ENCODE measurements around the gene SLC40A1. TPM values are rescaled to one million over a fixed set of nuclear protein-coding genes. Genes with fewer than 3 reads are reported as not detected.

SLC40A1 gene
- total RNA-seq, 1 experiment from 2014 or later: not detected

- Histone ChIP-seq H3K18ac (ENCODE audit: insufficient read length, low read depth, low read length) (no peak overlapping the region), H4K20me1 (ENCODE audit: control insufficient read depth, insufficient read depth, insufficient read length) (no peaks in the 10 kb centered on the region), H2BK12ac (ENCODE audit: insufficient read length, low read depth, low read length) (no peak overlapping the region), H2BK20ac (ENCODE audit: low read depth, low read length, poor library complexity, severe bottlenecking) (no peak overlapping the region), H2BK15ac (ENCODE audit: low read depth, low read length) (no peak overlapping the region), H3K4me2 (ENCODE audit: insufficient read depth, insufficient read length, low read length) (no peak overlapping the region), H3K4me1 (ENCODE audit: insufficient read depth, low read length) (no peaks in the 10 kb centered on the region), H3K9me3 (ENCODE audit: control insufficient read depth, low read depth, low read length) (no peaks in the 10 kb centered on the region), H3K4ac (ENCODE audit: low read depth, low read length) (no peak overlapping the region), H3K79me1 (ENCODE audit: insufficient read depth, low read depth, low read length, poor library complexity, severe bottlenecking) (no peaks in the 10 kb centered on the region), H3T11ph (ENCODE audit: low read length) (no peak overlapping the region), H3K56ac (ENCODE audit: insufficient read length, low read depth, low read length) (no peak overlapping the region), H3K23ac (ENCODE audit: insufficient read length, low read depth, low read length) (no peak overlapping the region), H3K27ac (ENCODE audit: insufficient read length, low read depth, low read length) (no peak overlapping the region), H2BK120ac (ENCODE audit: low read depth, low read length, poor library complexity, severe bottlenecking) (no peak overlapping the region), H3K9ac (ENCODE audit: extremely low read depth, insufficient read length, low read length) (no peak overlapping the region), H2AFZ (ENCODE audit: low read length) (no peak overlapping the region), H4K5ac (ENCODE audit: insufficient read length, low read depth, low read length) (no peak overlapping the region), H3K14ac (ENCODE audit: insufficient read depth, low read length) (no peak overlapping the region), H4K8ac (replicated peaks; ENCODE audit: insufficient read length, low read depth, low read length) (no peak overlapping the region), H3K23me2 (ENCODE audit: insufficient read length, low read depth, low read length, poor library complexity, severe bottlenecking) (no peaks in the 10 kb centered on the region), H3K27me3 (ENCODE audit: insufficient read depth, low read length) (peaks cover 47% of the 10 kb centered on the region), H2BK5ac (ENCODE audit: insufficient read length, low read length) (no peak overlapping the region), H3K79me2 (ENCODE audit: insufficient read depth, low read length) (no peaks in the 10 kb centered on the region), H2AK5ac (ENCODE audit: insufficient read length, low read length) (no peak overlapping the region), H4K91ac (ENCODE audit: insufficient read length, low read depth, low read length) (no peak overlapping the region)
- no peak for DNase-seq
- H3K4me3 Mint-ChIP-seq: no peak overlapping the region
- H3K36me3 Mint-ChIP-seq (ENCODE audit: insufficient read depth in 1 of 3, low read depth in 3 of 3): no peaks in the 10 kb centered on the region
- TF ChIP-seq CTCF (conservative IDR thresholded peaks at IDR 0.05): no peak
- H3K27ac Mint-ChIP-seq: no peak overlapping the region
- H3K4me1 Mint-ChIP-seq: peaks cover 18% of the 10 kb centered on the region in 2 experiments
- no peaks in the 10 kb centered on the region; a peak in 2 of 5 replicates for H3K9me3 Mint-ChIP-seq
- peaks cover 98% of the 10 kb centered on the region for H3K27me3 Mint-ChIP-seq (ENCODE audit: low read depth)
- WGBS (ENCODE audit: extremely low coverage, insufficient read length, low lambda C conversion rate): no CpG with 5 or more reads among the region's 1 CpG
Measured at GRCh38 chr2:189578272-189578950, 2.2 kb downstream of the SLC40A1 start.
